ENCODE data around the gene VWA5B1. TPM values are rescaled to one million over a fixed set of nuclear protein-coding genes. Genes with fewer than 3 reads are reported as not detected.

Gene VWA5B1
- total RNA-seq (2022; extraction: Qiagen RNA extraction; ENCODE audit: low read depth) = not detected in 5 replicates

GRCh38 chr1:20290624-20291597, at the start of gene VWA5B1:
Gene VWA5B1, plus strand, starts transcription at chr1:20290875. Its CDS starts 19,727 bp downstream, at chr1:20310602.

Other genes starting within 250 kb of the VWA5B1 start
- not detected in 5 replicates for gene PLA2G5, start 220.7 kb upstream of the VWA5B1 start, total RNA-seq (2022; extraction: Qiagen RNA extraction; ENCODE audit: low read depth)
- not detected in 5 replicates for gene PLA2G2D, start 171.3 kb upstream of the VWA5B1 start, total RNA-seq (2022; extraction: Qiagen RNA extraction; ENCODE audit: low read depth)
- gene PLA2G2F, start 151.6 kb upstream of the VWA5B1 start, total RNA-seq (2022; extraction: Qiagen RNA extraction; ENCODE audit: low read depth) = not detected in 5 replicates
- not detected in 5 replicates for gene UBXN10, start 104.8 kb upstream of the VWA5B1 start, total RNA-seq (2022; extraction: Qiagen RNA extraction; ENCODE audit: low read depth)
- gene PLA2G2C, start 104.4 kb upstream of the VWA5B1 start, total RNA-seq (2022; extraction: Qiagen RNA extraction; ENCODE audit: low read depth) = not detected in 5 replicates
- 35.3 to 76.5 TPM (median 64.3 TPM) in 5 replicates for gene CAMK2N1, start 195.3 kb downstream of the VWA5B1 start, total RNA-seq (2022; extraction: Qiagen RNA extraction; ENCODE audit: low read depth)
- 29.8 to 44.9 TPM (median 41.9 TPM) in 5 replicates for gene MUL1, start 217.3 kb downstream of the VWA5B1 start, total RNA-seq (2022; extraction: Qiagen RNA extraction; ENCODE audit: low read depth)

Measured in A549 treated with ZK216348 at 1 μM for 4 hours (cell line).